Skeletal muscle satellite cell (primary cell): Measurements from ENCODE around the gene TP63.

ENCODE experiments used
- H3K27me3 ChIP-seq: 2 replicates; pipeline ENCODE4 v1.7.0; 2013; ENCODE audit warnings: low read length; ENCODE audit not compliant: control insufficient read depth, insufficient read depth
- H3K36me3 ChIP-seq: 2 replicates; pipeline ENCODE4 v1.7.0; 2013; ENCODE audit warnings: mild to moderate bottlenecking, control low read depth, low read length; ENCODE audit not compliant: insufficient read depth
- H3K4me1 ChIP-seq: 2 replicates; pipeline ENCODE4 v1.7.0; 2013; ENCODE audit warnings: low read length; ENCODE audit not compliant: control insufficient read depth, insufficient read depth
- H3K4me2 ChIP-seq: 2 replicates; pipeline ENCODE4 v1.7.0; 2013; ENCODE audit warnings: mild to moderate bottlenecking, low read length
- H3K4me3 ChIP-seq: 2 replicates; pipeline ENCODE4 v1.7.0; 2013; ENCODE audit warnings: low read length
- H3K9ac ChIP-seq: 2 replicates; pipeline ENCODE4 v1.7.0; 2013; ENCODE audit warnings: mild to moderate bottlenecking, low read depth, low read length, moderate library complexity
- H3K9me3 ChIP-seq: replicated peaks from 2 replicates; pipeline ENCODE4 v1.7.0; 2013; ENCODE audit warnings: mild to moderate bottlenecking, control low read depth, low read length

Gene TP63

GRCh38 chr3:189845069-189845468 is 213.9 kb downstream of the TP63 start:
- no peak overlapping the region for H3K4me3 ChIP-seq
- no peaks in the 10 kb centered on the region for H3K36me3 ChIP-seq
- no peaks in the 10 kb centered on the region for H3K27me3 ChIP-seq
- no peaks in the 10 kb centered on the region for H3K9me3 ChIP-seq
- H3K4me2 ChIP-seq: no peak overlapping the region
- no peak overlapping the region for H3K9ac ChIP-seq
- H3K4me1 ChIP-seq: no peaks in the 10 kb centered on the region

GRCh38 chr3:189848395-189849040 is 217.3 kb downstream of the TP63 start:
- no peak overlapping the region for H3K9ac ChIP-seq
- H3K4me2 ChIP-seq: no peak overlapping the region
- no peak overlapping the region for H3K4me3 ChIP-seq
- no peaks in the 10 kb centered on the region for H3K27me3 ChIP-seq
- no peaks in the 10 kb centered on the region for H3K4me1 ChIP-seq
- no peaks in the 10 kb centered on the region for H3K36me3 ChIP-seq
- H3K9me3 ChIP-seq: no peaks in the 10 kb centered on the region

GRCh38 chr3:189849262-189849661 is 218.1 kb downstream of the TP63 start:
- H3K9ac ChIP-seq: no peak overlapping the region
- no peaks in the 10 kb centered on the region for H3K4me1 ChIP-seq
- H3K4me3 ChIP-seq: no peak overlapping the region
- no peak overlapping the region for H3K4me2 ChIP-seq
- no peaks in the 10 kb centered on the region for H3K36me3 ChIP-seq
- H3K27me3 ChIP-seq: no peaks in the 10 kb centered on the region
- H3K9me3 ChIP-seq: no peaks in the 10 kb centered on the region

DNA sequence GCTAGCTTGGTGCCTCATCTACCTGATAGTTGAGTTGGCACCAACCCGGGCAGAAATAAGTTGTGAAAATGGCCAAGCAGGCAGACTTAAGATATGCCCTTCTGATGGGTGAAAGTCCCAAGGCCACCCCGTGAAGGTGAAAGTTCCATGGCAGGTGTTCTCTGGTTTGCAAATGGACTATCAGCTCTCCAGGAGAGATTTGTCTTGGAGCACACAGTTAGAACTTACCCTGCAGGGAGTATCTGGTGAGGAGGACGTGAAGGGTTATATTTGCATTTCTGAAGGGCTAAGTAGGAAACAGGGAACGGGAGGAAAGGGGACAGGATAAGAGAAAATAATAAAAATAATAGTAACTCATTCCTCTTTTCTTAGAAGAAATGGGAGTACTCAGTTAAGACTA is 220.5 kb downstream of the TP63 start:
- no peaks in the 10 kb centered on the region for H3K9me3 ChIP-seq
- H3K4me2 ChIP-seq: no peak overlapping the region
- no peak overlapping the region for H3K9ac ChIP-seq
- no peaks in the 10 kb centered on the region for H3K4me1 ChIP-seq
- no peak overlapping the region for H3K4me3 ChIP-seq
- no peaks in the 10 kb centered on the region for H3K27me3 ChIP-seq
- no peaks in the 10 kb centered on the region for H3K36me3 ChIP-seq

DNA sequence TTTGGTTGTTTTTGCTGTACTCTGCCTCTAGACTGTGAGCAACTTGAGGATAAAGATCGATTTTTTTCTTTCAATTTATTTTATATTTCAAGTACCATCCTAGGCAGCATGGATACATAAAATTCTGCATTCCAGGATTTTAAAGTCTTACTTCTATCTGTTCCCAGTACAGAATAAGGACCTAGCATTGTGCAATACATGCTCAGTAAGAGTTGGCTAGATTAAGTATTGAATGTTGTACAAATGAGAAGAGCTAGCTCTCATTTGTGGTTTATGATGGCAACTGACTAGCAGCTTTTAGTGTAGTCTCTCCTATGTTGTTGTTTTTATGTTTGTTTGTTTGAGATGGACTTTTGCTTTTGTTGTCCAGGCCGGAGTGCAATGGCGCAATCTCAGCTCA is 222.7 kb downstream of the TP63 start:
- no peaks in the 10 kb centered on the region for H3K27me3 ChIP-seq
- no peak overlapping the region for H3K9ac ChIP-seq
- no peaks in the 10 kb centered on the region for H3K4me1 ChIP-seq
- H3K9me3 ChIP-seq: no peaks in the 10 kb centered on the region
- no peak overlapping the region for H3K4me2 ChIP-seq
- no peak overlapping the region for H3K4me3 ChIP-seq
- no peaks in the 10 kb centered on the region for H3K36me3 ChIP-seq

DNA sequence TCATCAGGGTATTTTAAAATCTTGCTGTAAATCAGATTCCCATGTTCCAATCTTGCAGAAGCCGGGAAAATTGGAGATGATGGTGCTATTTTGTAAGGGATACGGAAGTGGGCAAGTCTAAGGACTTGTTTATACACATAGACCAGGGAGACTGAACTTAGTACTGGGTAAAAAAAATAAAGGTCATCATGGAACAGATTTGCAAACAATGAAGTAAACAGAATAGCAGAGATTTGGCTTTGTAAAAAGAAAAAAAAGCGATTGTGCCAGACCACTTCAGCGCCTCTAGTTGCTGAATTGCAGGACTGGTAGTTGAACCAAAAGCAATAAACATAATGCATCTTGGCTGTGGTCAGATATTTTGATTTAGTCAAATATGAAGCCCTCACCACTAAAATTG is 229.1 kb downstream of the TP63 start:
- H3K4me3 ChIP-seq: no peak overlapping the region
- no peak overlapping the region for H3K9ac ChIP-seq
- no peaks in the 10 kb centered on the region for H3K27me3 ChIP-seq
- no peaks in the 10 kb centered on the region for H3K36me3 ChIP-seq
- H3K4me2 ChIP-seq: no peak overlapping the region
- no peaks in the 10 kb centered on the region for H3K4me1 ChIP-seq
- H3K9me3 ChIP-seq: no peaks in the 10 kb centered on the region

DNA sequence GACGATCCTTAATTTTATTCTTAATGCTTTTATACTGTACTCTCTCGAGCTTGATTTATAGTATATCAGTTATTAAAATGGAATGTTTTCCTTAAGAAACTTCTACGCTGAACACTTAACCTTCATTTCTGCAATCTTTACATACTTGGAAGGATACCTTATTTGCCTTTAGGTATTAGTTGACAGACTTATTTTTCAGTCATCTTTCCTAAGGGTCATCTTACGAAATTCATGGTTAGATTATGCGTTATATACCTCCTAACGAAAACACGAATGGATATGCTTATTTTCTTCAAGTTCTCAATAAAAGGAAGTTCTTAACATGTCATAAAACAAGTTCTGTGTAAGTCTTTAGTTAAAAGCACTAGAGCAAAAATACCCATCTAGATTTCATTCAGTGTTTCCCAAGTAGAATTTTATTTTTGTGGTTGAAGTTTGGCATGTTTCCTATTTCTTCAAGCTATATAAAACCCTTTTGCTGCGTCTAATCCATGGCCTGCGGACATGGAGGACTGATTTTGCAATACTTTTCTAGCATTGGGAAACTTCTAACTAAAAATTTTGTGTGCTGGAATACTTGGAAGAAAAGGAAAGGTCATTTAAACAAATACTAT is 231.3 kb downstream of the TP63 start:
- H3K27me3 ChIP-seq: no peaks in the 10 kb centered on the region
- H3K4me3 ChIP-seq: no peak overlapping the region
- no peak overlapping the region for H3K4me2 ChIP-seq
- no peak overlapping the region for H3K9ac ChIP-seq
- H3K36me3 ChIP-seq: no peaks in the 10 kb centered on the region
- H3K9me3 ChIP-seq: no peaks in the 10 kb centered on the region
- no peaks in the 10 kb centered on the region for H3K4me1 ChIP-seq

DNA sequence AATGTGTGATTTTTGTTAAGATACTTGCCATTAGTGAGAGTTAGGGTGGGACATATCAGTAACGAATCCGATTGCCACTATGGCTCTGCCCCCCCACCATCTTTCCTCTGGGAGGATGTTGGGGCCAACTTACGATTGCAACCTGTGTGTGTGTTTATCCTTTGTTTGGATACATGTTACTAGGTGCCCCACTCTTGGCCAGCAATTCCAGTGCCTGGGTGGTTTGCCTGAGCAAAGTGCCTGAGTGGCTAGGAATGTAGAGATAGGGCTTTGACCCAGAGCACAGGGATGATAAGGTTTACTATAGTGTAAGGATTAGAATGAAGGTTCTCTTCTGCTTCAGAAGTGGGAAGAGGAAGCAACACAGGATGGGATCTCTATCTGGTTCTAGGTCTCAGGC is 231.8 kb downstream of the TP63 start:
- Histone ChIP-seq H3K9me3 (no peaks in the 10 kb centered on the region), H3K27me3 (no peaks in the 10 kb centered on the region), H3K4me3 (no peak overlapping the region), H3K9ac (no peak overlapping the region), H3K4me2 (no peak overlapping the region), H3K36me3 (no peaks in the 10 kb centered on the region), H3K4me1 (no peaks in the 10 kb centered on the region)

DNA sequence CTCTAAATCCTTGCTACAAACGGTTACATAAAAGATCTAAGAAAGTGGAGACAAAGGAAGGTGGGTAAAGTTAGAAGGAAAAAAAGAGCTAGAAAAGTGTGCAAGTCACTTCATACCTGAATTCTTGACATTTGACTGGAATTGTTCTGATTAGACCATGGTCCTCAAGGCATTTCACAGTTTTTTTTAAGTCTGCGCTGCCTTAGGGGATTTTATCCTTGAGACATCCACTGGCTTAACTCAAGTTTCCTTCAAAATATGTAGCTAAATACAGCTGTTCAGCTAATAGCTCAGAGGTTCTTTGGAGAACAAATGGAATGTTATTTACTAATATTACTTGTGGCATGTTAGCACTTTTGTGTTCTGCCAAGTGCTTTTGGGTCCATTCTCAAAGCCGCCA is 236.9 kb downstream of the TP63 start:
- no peak overlapping the region for H3K9ac ChIP-seq
- no peaks in the 10 kb centered on the region for H3K27me3 ChIP-seq
- H3K4me3 ChIP-seq: no peak overlapping the region
- H3K4me2 ChIP-seq: no peak overlapping the region
- no peaks in the 10 kb centered on the region for H3K4me1 ChIP-seq
- H3K36me3 ChIP-seq: no peaks in the 10 kb centered on the region
- H3K9me3 ChIP-seq: no peaks in the 10 kb centered on the region

DNA sequence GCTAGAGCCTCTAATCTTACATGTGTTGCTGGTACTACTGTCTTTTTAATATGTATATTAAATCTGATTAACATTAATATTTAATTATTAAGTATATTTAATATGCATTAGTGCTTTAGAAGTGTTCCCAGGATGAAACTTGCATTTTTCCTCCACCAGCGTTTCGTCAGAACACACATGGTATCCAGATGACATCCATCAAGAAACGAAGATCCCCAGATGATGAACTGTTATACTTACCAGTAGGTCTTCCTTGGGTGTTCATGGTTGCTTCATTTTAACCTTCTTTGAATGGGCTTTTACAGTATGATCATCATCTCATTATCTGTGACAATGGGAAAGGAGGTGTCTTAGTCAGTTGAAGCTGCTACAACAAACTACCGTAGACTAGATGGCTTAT is 238.0 kb downstream of the TP63 start:
- H3K9me3 ChIP-seq: no peaks in the 10 kb centered on the region
- no peaks in the 10 kb centered on the region for H3K4me1 ChIP-seq
- no peaks in the 10 kb centered on the region for H3K36me3 ChIP-seq
- H3K9ac ChIP-seq: no peak overlapping the region
- H3K4me2 ChIP-seq: no peak overlapping the region
- H3K4me3 ChIP-seq: no peak overlapping the region
- H3K27me3 ChIP-seq: no peaks in the 10 kb centered on the region

DNA sequence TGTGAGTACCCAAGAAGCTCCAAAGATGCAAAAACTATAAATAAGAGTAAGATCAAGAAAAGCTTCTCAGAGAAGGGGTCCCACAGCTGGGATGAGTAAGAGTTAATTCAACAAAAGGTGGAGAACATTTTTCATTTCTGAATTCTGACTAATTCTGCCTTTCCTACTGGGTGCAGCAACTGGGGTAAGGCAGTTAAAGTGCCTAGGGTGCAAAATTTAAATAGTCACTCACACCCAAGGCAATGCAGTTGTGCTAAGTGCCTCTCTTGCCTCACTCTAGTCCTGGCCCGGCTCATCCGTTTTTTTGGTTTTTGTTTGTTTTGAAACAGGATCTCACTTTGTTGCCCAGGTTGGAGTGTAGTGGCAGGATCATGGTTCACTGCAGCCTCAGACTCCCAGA is 240.2 kb downstream of the TP63 start:
- H3K4me2 ChIP-seq: no peak overlapping the region
- no peaks in the 10 kb centered on the region for H3K9me3 ChIP-seq
- no peak overlapping the region for H3K9ac ChIP-seq
- no peak overlapping the region for H3K4me3 ChIP-seq
- H3K4me1 ChIP-seq: no peaks in the 10 kb centered on the region
- H3K36me3 ChIP-seq: no peaks in the 10 kb centered on the region
- H3K27me3 ChIP-seq: no peaks in the 10 kb centered on the region

DNA sequence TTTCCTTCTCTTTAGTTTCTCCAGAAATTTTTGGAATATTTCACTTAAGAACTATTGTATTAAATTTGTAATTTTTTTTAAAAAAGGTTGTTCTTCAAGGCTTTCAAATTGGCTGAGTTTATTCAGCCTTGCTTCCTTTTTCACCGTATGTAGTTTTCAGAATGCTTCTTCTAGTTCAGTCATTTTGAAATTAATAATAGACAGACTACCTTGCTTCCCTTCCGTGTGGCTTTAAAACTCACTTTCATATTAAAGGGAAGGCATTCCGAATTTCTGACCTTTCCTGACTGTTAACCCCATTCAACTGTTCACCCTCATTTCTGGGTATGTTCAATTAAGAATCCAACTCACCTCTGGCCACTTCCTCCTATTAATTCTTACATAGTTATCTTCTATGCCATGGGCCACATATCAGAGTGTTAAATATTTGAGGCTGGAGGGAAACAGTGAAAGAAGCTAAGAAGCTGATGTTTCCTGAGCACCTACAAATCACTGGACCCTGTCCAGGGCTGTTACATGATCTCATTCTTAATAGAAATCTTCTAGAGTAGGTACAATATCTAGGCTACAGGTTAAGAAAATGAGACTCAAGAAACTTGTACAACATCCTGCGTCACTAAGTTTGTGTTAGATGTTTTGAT is 252.0 kb downstream of the TP63 start:
- Histone ChIP-seq H3K4me3 (no peak overlapping the region), H3K9ac (no peak overlapping the region), H3K27me3 (no peaks in the 10 kb centered on the region), H3K4me1 (no peaks in the 10 kb centered on the region), H3K36me3 (no peaks in the 10 kb centered on the region), H3K4me2 (no peak overlapping the region), H3K9me3 (no peaks in the 10 kb centered on the region)
